Chondrocyte (in vitro differentiated cells): Measurements from ENCODE around the gene DAAM2. TPM values are rescaled to one million over a fixed set of nuclear protein-coding genes. Genes with fewer than 3 reads are reported as not detected.

ENCODE experiments used
- DNase-seq: peaks from one replicate; pipeline ENCODE4 v3.0.0; 2021; ENCODE audit warnings: mixed read lengths, low spot score
- H3K27ac Mint-ChIP-seq: one replicate; pipeline ENCODE4 v1.8.0; 2021; ENCODE audit warnings: mild to moderate bottlenecking, moderate library complexity, mixed read lengths; ENCODE audit not compliant: unreplicated experiment
- H3K27me3 Mint-ChIP-seq: 2 replicates; pipeline ENCODE4 v1.8.0; 2021; ENCODE audit warnings: low read depth, mixed read lengths
- H3K36me3 Mint-ChIP-seq: 2 replicates; pipeline ENCODE4 v1.8.0; 2021; ENCODE audit warnings: low read depth, mixed read lengths
- H3K4me1 Mint-ChIP-seq: 2 replicates; pipeline ENCODE4 v1.8.0; 2021; ENCODE audit warnings: low read depth, mild to moderate bottlenecking, mixed read lengths
- H3K4me3 Mint-ChIP-seq: one replicate; pipeline ENCODE4 v1.8.0; 2021; ENCODE audit warnings: mild to moderate bottlenecking, moderate library complexity, mixed read lengths; ENCODE audit not compliant: unreplicated experiment
- H3K9me3 Mint-ChIP-seq: 2 replicates; pipeline ENCODE4 v1.8.0; 2021; ENCODE audit warnings: low read depth, mixed read lengths
- CTCF ChIP-seq: fragments of 200-600 bp; sonication (generic); IDR thresholded peaks from 2 replicates; pipeline ENCODE4 v1.5.0; 2021; ENCODE audit warnings: antibody characterized with exemption, mild to moderate bottlenecking, moderate library complexity
- total RNA-seq: library from RNA; stranded (reverse); gene quantifications from 3 replicates; pipeline ENCODE4 v1.2.1, GENCODE V29; 2021

DAAM2 gene
- total RNA-seq, 1 donor from 2014 or later = 142 TPM

- Mint-ChIP-seq H3K27ac (peak overlapping the region; percentile 95), H3K27me3 (no peaks in the 10 kb centered on the region), H3K36me3 (peaks cover 14% of the 10 kb centered on the region), H3K9me3 (no peaks in the 10 kb centered on the region), H3K4me1 (peaks cover 66% of the 10 kb centered on the region), H3K4me3 (peak overlapping the region; percentile 98)
- no peak for DNase-seq
- TF ChIP-seq CTCF = no peak
These were observed 1.3 kb downstream of the DAAM2 start for GRCh38 chr6:39793516-39793915.

GRCh38 chr6:39794231-39794630 is 2.1 kb downstream of the DAAM2 start:
- H3K27me3 Mint-ChIP-seq = no peaks in the 10 kb centered on the region
- no peaks in the 10 kb centered on the region for H3K9me3 Mint-ChIP-seq
- peaks cover 73% of the 10 kb centered on the region for H3K4me1 Mint-ChIP-seq
- peak overlapping the region; percentile 47 for H3K27ac Mint-ChIP-seq
- peak overlapping the region; percentile 98 for H3K4me3 Mint-ChIP-seq
- peak; percentile 25 for TF ChIP-seq CTCF
- no peak for DNase-seq
- H3K36me3 Mint-ChIP-seq = peaks cover 17% of the 10 kb centered on the region

GRCh38 chr6:39797751-39798150 is 5.6 kb downstream of the DAAM2 start:
- TF ChIP-seq CTCF = no peak
- Mint-ChIP-seq H3K4me3 (no peak overlapping the region), H3K9me3 (no peaks in the 10 kb centered on the region), H3K4me1 (peaks cover 88% of the 10 kb centered on the region), H3K27me3 (no peaks in the 10 kb centered on the region), H3K36me3 (peaks cover 17% of the 10 kb centered on the region), H3K27ac (no peak overlapping the region)
- no peak for DNase-seq

- H3K4me1 Mint-ChIP-seq = peaks cover 89% of the 10 kb centered on the region
- no peak for DNase-seq
- H3K27me3 Mint-ChIP-seq = no peaks in the 10 kb centered on the region
- H3K9me3 Mint-ChIP-seq = no peaks in the 10 kb centered on the region
- peaks cover 11% of the 10 kb centered on the region for H3K36me3 Mint-ChIP-seq
- peak overlapping the region; percentile 17 for H3K27ac Mint-ChIP-seq
- no peak overlapping the region for H3K4me3 Mint-ChIP-seq
- TF ChIP-seq CTCF = no peak
These were observed 8.2 kb downstream of the DAAM2 start for GRCh38 chr6:39800034-39801032.

GRCh38 chr6:39801456-39802251 is 9.5 kb downstream of the DAAM2 start:
- peak overlapping the region; percentile 93 for H3K27ac Mint-ChIP-seq
- H3K9me3 Mint-ChIP-seq = no peaks in the 10 kb centered on the region
- no peak for DNase-seq
- H3K27me3 Mint-ChIP-seq = no peaks in the 10 kb centered on the region
- H3K36me3 Mint-ChIP-seq = peaks cover 4% of the 10 kb centered on the region
- TF ChIP-seq CTCF = no peak
- H3K4me3 Mint-ChIP-seq = peak overlapping the region; percentile 33
- H3K4me1 Mint-ChIP-seq = peaks cover 89% of the 10 kb centered on the region
